ENCODE data around the gene SERBP1. TPM values are rescaled to one million over a fixed set of nuclear protein-coding genes. Genes with fewer than 3 reads are reported as not detected.

SERBP1 gene
- total and polyA plus RNA-seq, 12 donors = 59.7 to 226 (median 154) TPM

DNA sequence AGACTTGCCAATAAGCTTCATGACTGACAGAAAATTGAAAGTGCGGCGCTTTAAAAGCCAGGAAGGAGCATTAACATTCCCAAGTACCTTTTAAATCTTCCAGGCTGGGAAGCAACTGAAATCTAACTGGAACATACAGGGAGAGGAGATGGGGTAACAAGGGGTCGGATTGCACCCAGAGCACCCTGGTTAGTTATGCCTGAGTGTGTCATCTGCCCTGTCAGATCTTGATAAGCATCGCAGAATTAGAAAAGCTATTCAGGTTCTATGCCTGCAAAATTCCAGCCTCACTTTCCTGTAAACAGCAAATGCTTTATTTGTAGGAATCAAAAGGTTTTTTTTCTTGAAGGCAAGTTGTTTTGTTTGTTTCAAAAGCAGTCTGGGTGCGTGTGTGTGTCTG, 58.5 kb downstream of the SERBP1 start:
- no peak for DNase-seq
- H3K4me3 ChIP-seq = no peak overlapping the region
- no peaks in the 10 kb centered on the region for H3K4me1 ChIP-seq (replicated peaks in 1 of 2)
- intact Hi-C loops (cut with DNase I) = no loop called here
- no peak for TF ChIP-seq POLR2A (IDR thresholded peaks at IDR 0.05)
- TF ChIP-seq, protein P1, sequence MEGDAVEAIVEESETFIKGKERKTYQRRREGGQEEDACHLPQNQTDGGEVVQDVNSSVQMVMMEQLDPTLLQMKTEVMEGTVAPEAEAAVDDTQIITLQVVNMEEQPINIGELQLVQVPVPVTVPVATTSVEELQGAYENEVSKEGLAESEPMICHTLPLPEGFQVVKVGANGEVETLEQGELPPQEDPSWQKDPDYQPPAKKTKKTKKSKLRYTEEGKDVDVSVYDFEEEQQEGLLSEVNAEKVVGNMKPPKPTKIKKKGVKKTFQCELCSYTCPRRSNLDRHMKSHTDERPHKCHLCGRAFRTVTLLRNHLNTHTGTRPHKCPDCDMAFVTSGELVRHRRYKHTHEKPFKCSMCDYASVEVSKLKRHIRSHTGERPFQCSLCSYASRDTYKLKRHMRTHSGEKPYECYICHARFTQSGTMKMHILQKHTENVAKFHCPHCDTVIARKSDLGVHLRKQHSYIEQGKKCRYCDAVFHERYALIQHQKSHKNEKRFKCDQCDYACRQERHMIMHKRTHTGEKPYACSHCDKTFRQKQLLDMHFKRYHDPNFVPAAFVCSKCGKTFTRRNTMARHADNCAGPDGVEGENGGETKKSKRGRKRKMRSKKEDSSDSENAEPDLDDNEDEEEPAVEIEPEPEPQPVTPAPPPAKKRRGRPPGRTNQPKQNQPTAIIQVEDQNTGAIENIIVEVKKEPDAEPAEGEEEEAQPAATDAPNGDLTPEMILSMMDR (IDR thresholded peaks at IDR 0.05) = no peak
- H3K9me3 ChIP-seq (replicated peaks in 1 of 3) = no peaks in the 10 kb centered on the region
- H3K27ac ChIP-seq = no peak overlapping the region
- no peaks in the 10 kb centered on the region for H3K27me3 ChIP-seq
- 62 to 84% (median 77%) methylated on average over 5 of the region's 5 CpGs for WGBS, 4 donors
- no peaks in the 10 kb centered on the region for H3K36me3 ChIP-seq (replicated peaks in 1 of 2)

DNA sequence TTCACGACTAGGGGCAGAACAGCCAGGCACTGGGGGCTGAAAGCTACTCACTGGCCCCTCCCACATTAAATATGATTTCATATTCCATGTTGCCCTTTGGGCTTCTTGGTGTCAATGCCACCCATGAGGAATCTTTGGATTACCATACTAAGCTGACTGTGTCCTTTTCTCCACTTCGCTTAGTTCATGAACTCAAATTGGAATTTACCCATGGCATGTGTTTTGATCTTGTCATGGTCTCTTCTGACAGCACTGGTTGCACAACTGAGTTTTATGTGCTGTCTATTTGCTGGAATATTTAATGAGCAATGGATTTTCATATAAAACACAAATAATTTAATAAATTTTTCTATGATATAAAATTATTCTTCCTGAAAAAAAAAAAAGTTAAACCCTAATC, 59.2 kb downstream of the SERBP1 start:
- Histone ChIP-seq H3K27ac (no peak overlapping the region), H3K9me3 (replicated peaks in 1 of 3) (no peaks in the 10 kb centered on the region), H3K27me3 (no peaks in the 10 kb centered on the region), H3K4me1 (replicated peaks in 1 of 2) (no peaks in the 10 kb centered on the region), H3K36me3 (replicated peaks in 1 of 2) (no peaks in the 10 kb centered on the region), H3K4me3 (no peak overlapping the region)
- WGBS, 4 donors = 85 to 100% (median 93%) methylated on average over 1 to 2 of the region's 2 CpGs
- TF ChIP-seq POLR2A (IDR thresholded peaks at IDR 0.05) = no peak
- TF ChIP-seq, protein P1 (IDR thresholded peaks at IDR 0.05) = no peak
- intact Hi-C loops (cut with DNase I) = no loop called here
- DNase-seq = no peak

DNA sequence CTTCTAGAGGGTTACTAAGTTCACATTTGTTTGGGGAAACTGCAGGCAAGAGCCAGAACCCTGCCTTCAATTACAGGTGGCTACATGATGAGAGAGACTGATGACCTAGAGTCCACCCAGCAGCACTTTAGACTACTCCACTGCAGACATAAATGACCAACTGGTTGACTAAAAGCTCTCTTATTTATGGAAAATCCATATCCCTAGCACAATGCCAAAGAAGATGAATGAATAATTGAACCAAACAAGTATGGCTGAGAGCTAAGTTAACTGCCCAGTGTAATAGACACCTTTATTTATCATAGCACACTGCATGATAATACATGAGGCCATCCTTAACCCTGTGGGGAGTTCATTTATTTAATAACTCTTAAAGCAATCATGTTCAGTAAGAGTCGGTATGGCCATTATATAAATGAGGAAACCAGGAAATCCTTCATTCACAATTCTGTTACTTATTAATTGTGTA, 62.1 kb downstream of the SERBP1 start:
- H3K9me3 ChIP-seq (replicated peaks in 1 of 3) = no peaks in the 10 kb centered on the region
- H3K27me3 ChIP-seq = no peaks in the 10 kb centered on the region
- DNase-seq = no peak
- intact Hi-C loops (cut with DNase I) = no loop called here
- no peaks in the 10 kb centered on the region for H3K4me1 ChIP-seq (replicated peaks in 1 of 2)
- WGBS, 4 donors = 78 to 95% (median 88%) methylated on average over 1 of the region's 1 CpG
- H3K4me3 ChIP-seq = no peak overlapping the region
- no peak overlapping the region for H3K27ac ChIP-seq
- TF ChIP-seq, protein P1 (IDR thresholded peaks at IDR 0.05) = no peak
- no peak for TF ChIP-seq POLR2A (IDR thresholded peaks at IDR 0.05)
- no peaks in the 10 kb centered on the region for H3K36me3 ChIP-seq (replicated peaks in 1 of 2)

DNA sequence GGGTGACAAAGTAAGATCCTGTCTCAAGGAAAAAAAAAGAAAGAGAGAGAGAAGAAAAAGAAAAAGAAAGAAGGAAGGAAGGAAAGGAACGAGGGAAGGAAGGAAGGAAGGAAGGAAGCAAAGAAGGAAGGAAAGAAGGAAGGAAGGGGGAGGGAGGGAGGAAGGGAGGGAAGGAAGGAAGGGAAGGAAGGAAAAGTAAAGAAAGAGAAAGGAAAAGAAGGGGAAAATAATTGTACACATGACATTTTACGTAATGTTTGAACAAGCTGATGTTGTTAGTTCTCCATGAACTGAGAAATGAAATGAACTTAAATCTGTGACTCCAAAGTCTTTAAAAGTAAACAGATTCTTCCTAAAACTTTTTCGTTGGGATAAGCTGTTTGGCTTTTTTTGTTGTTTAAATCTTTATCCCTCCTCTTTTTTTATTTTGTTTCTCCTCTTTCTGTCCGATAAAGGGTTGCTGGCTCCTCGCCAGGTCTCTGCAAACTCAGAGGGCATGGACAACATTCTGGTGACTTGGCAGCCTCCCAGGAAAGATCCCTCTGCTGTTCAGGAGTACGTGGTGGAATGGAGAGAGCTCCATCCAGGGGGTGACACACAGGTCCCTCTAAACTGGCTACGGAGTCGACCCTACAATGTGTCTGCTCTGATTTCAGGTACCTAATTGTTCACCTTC, 62.7 kb downstream of the SERBP1 start:
- DNase-seq = peak; percentile 34 to 83 (median 76)
- no peaks in the 10 kb centered on the region for H3K9me3 ChIP-seq (replicated peaks in 1 of 3)
- WGBS, 4 donors = 40 to 52% (median 49%) methylated on average over 8 of the region's 8 CpGs
- intact Hi-C loops (cut with DNase I) = no loop called here
- no peak overlapping the region for H3K4me3 ChIP-seq
- no peak for TF ChIP-seq POLR2A (IDR thresholded peaks at IDR 0.05)
- TF ChIP-seq, protein P1 (IDR thresholded peaks at IDR 0.05) = peak in 1 of 6 experiments; percentile 22
- no peaks in the 10 kb centered on the region for H3K36me3 ChIP-seq (replicated peaks in 1 of 2)
- no peaks in the 10 kb centered on the region for H3K4me1 ChIP-seq (replicated peaks in 1 of 2)
- H3K27me3 ChIP-seq = no peaks in the 10 kb centered on the region
- no peak overlapping the region for H3K27ac ChIP-seq

Measured in adrenal gland (tissue), 12 donors.